SKM-1 (cell line): Measurements from ENCODE around the gene HEATR1.
"Not testable (repeated sequence)": the region's sequence is repeated elsewhere in the genome, so short reads cannot be mapped to it uniquely, and the experiment has no call there.

Experiments
- DNase-seq: peaks from one replicate; lab custom pipeline; 2025; ENCODE audit not compliant: unreplicated experiment; lab: John Stamatoyannopoulos, UW

The HEATR1 gene

DNA sequence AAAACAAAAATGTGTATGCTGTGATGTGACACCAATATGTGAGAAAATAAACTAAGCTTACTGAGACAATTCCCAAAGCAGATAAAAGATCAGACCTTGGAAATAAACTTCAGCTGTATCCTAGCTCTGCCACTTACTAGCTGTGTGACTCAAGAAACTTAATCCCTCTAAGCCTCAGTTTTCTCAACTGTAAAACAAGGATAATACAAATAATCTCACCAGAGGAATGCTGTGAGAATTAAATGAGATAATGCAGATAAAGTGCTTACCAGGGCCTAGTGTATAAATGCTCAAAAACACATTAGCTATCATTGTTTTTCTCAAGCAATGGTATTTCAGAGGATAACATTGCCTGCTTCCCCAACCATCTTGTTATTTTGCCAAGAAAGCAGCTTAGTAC is 2.1 kb downstream of the HEATR1 start:
- DNase-seq, result no peak

DNA sequence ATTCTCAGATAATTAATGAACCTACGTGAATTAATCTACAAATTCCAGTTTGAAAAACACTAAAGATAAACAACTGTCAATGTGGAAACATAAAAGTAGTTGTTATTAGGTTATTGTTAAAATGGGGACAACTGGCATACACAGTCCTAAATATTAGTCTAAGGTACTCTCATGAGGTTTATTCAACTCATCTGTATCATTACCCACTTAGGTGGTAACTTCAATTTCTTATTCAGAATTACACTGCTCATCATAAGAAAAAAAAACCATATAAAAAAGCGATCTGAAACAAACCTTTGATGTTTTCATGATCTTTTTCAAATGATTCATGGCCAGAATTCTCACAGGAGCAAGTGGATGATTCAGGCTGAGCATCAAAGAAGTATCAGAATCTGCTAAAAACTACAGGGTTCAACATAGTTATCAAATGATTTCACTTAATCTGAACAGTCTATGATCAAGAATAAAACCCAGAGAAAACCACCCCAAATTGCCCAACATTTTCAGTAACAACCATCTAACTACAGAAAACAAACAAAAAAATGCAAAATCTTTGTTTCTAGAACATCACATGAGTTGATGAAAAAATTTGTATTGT is 13.7 kb downstream of the HEATR1 start:
- no peak for DNase-seq

DNA sequence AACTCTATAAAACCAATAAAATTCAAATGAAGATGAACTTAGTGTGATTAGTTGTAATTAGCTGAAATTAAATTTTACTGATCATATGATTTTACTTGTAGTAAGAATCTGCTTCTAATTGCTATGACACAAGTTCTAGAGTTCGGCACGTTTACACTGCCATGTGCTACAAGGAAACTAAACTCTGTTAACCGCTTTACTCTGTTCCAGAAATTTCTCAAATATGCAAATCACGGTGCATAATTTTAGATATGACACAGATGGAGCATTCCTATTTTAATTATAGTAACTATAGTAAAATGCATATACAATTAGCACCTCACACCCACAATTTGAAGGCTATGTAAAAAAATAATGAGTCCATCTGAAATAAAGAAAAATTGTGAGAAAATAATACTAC is 14.8 kb downstream of the HEATR1 start:
- no peak for DNase-seq

DNA sequence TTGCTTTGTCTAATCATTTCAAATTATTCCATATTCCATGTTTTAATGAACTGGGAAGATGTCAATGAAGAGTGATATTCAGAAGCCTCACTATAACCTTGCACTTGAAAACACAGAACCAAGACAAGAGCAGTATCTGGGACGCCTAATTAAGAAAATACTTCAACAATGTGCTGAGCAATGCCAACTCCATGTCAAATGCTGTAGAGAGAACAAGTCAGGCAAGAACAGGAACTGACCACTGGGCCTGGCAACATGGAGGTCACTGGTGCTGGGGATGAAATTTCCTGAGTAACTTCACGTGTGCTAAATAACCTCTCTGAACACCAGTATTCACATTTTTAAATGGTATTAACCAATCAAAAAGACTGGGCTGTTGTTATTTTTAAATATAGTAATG is 22.8 kb downstream of the HEATR1 start:
- DNase-seq, result no peak

DNA sequence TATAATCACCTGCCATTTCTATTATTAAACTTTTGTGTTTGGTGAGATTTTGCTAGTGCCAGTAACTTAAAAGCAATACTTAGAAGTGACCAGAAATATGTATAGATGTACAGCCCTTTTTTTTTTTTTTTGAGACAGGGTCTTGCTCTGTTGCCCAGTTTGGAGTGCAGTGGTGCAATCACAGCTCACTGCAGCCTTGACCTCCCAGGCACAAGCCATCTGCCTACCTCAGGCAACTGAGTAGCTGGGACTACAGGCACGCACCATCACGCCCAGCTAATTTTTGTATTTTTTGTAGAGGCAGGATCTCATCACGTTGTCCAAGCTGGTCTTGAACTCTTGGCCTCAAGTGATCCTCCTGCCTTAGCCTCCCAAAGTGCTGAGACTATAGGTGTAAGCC is 23.9 kb downstream of the HEATR1 start:
- DNase-seq, result not testable (repeated sequence)

DNA sequence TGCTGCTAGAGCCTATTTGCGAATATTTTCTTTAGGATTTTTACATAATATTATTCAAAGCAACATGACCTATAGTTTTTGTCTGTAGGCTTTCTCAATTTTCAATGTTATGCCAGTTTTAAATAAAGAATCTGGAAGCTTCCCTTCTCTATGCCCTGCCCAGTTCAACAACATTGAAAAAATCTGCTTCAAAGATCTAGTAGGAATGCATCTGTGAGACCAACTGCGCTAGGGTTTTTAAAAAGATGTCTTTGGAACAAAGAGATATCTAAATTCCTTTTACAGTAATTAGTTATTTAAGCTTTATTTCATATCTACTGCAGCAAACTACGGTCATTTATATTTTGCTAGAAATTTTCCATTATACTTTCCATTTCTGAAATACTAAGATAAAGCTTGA is 25.7 kb downstream of the HEATR1 start:
- no peak for DNase-seq

DNA sequence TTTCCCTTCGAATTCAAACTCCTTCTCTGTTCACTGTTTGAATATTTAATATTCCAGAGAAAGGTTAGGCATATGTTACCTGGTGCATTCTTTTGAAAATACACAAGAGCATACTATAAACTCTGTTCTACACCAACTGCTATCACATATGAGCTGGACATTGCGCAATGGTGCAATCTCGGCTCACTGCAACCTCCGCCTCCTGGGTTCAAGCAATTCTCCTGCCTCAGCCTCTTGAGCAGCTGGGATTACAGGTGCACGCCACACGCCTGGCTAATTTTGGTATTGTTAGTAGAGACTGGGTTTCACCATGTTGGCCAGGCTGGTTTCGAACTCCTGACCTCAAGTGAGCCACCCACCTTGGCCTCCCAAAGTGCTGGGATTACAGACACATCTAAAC is 27.3 kb downstream of the HEATR1 start:
- not testable (repeated sequence) for DNase-seq

DNA sequence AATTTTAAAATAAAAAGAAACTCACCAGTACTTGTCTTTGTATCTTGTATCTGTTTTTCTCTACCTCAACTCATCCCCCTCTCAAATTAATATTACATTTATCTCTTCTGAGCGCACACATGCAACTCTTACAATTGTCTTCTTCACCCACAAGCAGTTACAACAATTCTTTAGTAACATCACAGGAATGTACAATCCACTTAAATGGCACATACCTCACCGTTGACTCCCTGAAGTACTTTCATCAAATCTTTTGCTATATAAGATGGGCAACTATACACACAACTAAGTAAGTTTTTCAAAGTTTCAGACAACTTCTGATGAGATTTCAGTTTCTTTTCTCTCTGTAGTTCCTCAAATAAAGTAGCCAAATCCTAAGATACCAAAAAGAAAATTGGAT is 28.3 kb downstream of the HEATR1 start:
- DNase-seq, result no peak

DNA sequence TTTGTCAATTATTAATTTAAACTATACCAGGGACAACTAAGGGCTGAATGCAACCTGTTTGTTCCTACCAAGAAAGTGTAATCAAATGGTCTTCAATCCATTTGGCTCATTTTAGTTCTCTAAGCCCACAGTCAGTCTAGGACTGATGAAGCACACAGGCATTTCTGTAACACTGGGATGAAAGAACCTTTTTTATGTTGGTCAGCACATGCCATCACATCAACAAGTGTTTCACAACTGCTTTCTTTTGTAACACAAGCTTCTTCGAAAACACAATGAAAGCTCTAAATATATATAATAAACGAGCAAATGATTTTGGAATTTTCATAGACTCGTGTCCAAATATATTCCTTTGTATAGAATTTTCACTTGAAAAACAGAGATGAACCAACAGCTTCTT is 28.8 kb downstream of the HEATR1 start:
- no peak for DNase-seq

DNA sequence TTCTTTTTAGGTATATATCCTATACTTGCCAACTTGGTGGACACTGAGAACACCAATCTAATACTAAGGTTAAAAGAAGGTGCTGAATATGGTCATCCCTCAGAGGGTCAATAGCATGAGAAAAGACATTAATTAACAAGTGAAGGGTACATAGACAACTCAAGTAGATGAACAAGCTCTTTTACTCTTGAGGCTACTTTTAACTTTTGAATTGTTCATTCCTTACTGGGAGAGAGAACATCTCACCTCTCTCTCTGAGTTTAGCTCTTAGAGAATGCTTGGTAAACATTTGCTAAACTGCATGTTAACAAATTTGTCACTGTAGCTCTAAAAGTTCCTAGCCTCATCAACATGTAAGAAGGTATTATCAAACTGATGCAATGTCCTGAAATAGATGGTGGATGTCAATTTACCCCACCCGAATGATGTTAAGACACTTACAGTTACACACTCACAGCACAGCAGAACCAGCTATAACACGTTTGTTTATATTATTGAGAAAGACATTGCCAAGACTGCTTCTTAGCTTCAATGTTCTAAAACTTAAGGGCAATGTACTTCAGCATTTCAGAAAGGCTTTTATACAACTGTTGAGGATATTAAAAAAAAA is 35.9 kb downstream of the HEATR1 start:
- no peak for DNase-seq

DNA sequence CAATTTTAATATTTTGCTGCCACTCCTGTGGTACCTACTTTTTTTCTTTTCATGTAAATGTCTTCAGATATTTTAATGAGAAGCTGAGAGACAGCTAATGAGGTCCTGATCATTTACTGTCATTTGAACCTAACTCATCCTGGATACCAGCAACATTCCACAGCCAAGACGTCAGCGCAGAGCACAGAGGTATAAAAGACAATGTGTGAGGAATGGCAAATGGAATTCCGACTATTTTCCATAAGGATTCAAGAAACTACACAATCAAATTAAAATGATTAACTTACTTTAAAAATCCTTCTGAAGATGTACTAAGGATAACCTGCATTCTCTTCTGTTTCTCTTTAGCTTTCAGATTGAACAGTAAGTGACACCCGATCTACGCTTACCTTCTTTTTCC is 38.8 kb downstream of the HEATR1 start:
- no peak for DNase-seq

DNA sequence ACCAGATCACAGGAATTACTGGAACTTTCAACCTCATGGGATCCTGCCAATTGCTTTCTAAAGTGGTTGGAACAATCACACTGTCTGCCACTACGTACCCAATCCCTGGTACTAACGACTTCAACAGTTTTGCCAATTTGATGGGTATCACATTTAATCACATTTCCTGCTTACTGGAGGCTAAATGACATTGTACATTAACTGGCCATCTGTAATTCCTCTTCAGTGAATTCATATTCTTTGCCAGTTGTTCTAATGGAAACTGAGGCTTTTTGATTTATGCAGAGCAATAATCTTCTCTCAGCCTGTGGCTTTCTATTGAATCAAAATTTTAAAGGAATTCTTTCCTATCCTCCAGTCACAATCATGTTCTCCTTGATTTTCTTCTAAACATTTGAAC is 42.3 kb downstream of the HEATR1 start:
- DNase-seq, result no peak

DNA sequence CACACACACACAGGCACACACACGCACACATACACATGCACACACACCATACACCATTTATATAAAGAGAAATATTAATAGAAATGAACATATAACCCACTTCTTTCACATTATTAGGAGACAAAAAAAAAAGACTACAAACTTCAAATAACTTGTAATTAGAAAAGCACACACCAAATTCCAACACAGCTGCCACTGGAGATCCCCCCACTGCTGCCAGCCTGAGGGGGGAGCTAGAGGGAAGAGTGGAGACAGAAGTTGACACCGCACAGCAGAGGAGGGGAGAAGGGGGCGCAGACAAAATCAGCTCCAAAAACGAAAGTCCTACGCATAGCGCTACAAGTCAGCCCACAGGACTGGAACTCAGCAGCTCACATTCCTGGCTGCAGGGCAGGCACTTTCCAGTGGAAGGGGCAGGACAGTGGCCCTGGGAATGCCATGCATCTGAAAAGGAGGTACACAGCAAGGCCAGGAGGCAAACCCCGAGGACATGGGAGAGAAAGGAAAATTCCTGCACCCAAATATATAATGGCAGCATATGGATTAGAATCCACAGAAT is 44.0 kb downstream of the HEATR1 start:
- no peak for DNase-seq

DNA sequence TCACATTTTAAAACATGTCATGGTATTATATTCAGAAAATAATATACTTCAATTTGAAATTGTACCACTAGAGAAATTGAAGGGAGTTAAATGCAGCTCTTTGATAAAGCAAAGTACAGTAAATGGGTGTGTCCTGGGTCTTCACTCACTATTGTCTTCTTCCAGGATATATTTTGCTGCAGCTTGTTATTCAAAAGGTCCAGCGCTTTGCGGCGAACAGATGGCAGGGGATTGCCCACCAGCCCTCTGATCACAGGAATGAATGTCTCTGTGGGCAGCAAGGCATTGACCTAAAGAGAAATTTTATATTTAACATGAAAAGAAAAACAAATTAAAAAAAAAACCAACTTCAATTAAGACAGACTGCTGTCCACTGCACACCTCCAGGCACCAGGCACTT is 45.5 kb downstream of the HEATR1 start:
- no peak for DNase-seq

DNA sequence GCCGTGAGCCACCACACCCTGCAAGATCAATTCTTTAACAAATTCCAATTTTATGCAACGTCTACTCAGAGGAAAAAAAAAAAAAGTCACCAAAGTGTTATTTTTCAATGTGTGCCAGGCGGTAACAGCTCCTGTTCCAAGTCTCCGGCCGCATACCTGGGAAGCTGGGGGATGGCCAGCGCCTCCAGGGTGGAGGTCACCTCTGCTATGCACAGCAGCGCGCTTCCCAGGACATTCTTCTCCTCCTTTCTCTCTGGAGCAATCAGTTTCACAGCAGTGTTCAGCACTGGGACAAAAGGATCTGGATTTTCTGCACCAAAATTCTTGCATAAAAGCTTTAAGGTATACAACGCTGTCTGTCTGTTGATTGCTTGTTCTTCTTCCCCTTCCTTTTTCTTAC is 46.2 kb downstream of the HEATR1 start:
- no peak for DNase-seq

DNA sequence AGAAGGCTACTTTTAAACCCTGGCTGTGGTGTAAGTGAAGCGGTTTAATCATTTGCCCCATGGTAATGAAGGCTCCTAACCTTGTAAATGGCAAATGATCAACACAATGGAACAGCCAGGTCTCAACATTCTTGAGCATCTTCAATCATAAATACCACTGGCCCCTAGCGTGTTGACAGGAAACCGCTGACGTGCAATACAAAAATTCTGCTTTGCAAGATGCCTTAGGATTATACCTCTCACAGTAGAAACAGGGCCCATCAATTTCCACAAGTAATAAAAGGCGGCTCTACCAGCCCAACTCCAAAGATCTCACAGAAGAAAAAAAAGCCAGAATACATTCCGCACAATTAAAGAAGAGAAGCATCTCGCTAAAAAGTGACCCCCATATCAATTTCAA is 47.7 kb downstream of the HEATR1 start:
- DNase-seq, result no peak

DNA sequence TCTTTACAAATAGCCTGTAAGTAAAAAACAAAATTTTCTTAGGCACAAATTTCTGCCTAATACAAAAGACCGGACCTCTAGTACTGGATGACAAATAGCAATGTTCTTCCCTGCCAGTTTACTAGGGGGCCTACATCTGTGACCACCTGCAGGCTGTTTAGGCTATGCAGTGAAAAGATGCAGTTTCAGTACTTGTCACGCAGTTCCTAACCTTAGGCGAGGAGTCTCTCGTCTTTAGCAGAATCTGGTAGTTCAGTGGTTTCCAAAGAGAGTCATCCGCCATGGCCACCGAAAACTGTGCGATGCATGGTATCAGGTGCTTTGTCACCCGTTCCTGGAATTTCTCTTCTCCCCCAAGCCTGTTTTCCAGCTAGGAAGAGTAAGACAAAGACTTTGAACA is 50.9 kb downstream of the HEATR1 start:
- DNase-seq, result no peak

DNA sequence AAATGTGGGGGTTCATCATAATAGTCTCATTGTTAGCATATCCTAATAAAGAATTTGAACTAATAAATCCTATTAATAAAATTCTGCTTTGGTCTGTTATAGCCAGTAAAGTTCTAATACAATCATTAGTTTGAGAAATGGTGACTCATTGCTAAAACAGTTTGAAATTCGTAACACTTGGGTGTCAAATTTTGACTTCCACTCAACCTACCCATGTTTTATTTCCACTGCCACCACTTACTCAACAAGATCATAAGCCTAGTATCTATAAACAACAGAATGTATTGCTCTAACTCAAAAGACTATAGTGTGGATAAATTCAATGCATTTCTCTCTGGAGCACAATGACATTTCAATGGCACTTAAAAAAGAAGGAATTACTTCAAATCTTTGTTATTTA is 51.4 kb downstream of the HEATR1 start:
- DNase-seq, result no peak

DNA sequence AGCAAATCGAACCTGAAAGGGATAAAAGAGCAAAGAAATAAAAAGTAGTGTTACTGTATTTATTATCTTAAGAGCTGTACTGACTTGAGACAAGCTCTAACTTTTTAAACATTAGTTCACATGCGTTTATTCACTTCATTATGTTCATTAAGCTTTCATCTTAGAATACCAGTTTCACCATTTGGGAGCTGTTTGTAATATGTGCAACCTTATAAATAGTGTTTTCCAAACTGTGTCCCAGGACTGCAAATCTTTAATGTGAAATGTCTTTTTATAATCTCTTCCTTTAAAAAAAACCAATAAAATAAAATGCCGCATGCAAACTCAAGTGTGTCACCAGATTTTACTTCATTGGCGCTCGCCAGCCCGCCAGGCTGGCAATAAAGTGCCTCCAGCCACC is 52.2 kb downstream of the HEATR1 start:
- no peak for DNase-seq

DNA sequence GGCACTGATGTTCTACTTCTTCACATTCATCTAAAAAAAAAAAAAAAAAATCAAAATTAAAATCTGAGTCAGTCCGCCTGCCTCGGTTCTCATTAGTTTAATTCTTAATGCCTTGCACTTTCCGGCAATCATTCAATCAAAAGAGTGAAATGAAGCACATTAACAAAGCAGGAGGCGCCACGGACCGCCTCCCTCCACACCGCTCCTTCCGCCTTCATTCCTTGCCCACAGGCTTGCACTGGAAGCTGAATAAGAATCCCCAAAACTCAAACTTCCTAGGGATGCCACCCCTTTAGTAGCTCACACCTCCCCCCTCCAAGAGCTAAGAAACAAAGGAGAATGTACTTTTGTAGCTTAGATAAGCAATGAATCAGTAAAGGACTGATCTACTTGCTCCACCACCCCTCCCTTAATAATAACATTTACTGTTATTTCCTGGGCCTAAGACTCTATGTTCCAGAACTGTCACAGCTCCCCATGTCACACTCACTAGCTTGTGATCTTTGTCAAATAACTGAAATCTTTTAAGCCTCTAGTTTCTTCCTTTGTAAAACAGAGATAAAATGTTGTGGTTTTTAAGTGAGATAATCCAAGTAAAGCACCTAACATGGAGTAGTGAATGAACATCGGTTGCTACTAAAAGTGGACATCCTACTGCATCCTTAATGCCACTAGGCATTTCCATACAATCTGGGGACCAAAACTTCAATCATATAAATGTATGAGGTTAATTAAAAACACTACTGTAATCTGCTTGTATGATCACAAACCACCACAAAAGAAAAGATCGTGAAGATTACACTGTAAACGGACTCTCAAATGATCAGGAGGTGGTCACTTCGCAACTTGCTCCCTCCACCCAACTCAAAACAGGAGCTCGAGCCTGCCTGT is 53.1 kb downstream of the HEATR1 start:
- DNase-seq, result no peak

DNA sequence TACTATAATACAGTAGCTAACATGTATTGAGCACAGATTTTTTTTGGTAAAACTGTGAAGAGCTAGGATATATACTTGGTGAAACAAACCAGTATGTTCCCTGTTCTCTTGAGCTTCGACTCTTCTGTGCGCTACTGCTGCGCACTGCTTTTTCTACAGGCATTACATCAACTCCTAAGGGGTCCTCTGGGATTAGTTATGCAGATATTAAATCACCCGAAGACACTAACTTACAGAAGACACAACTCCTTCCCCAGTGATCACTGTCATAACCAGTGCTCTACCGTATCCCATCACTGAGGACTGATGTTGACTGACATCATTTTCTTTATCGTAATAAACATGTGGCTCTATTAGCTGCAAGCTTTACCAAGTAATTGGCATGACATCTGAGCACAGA is 55.9 kb downstream of the HEATR1 start:
- no peak for DNase-seq

DNA sequence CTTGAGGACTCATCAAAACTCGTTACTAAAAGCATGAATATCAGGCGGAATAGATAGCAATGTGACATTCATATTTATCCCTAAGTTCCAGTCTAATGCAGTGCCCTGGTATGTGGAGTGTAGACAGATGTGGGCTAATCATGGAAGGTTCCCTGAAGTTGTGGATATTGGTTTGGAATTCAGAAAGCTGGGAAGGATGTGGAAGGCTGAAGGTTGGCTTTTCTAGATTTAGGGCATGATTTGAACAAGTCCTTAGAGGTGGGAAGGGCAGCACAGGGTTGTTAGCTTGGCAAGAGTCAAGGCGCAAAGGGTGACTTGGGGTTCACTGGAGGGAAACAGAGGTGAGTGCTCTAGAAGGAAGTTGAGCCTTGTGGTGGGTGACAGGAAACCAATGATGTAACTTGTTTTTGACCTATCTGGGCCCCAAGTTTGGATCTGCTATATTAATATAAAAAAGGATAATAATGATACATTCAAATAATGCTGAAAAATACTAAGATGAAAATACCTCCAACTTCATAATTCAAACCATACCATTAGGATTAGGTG is 58.6 kb downstream of the HEATR1 start:
- no peak for DNase-seq
